ENCODE data around the gene GJA9.

The GJA9 gene

DNA sequence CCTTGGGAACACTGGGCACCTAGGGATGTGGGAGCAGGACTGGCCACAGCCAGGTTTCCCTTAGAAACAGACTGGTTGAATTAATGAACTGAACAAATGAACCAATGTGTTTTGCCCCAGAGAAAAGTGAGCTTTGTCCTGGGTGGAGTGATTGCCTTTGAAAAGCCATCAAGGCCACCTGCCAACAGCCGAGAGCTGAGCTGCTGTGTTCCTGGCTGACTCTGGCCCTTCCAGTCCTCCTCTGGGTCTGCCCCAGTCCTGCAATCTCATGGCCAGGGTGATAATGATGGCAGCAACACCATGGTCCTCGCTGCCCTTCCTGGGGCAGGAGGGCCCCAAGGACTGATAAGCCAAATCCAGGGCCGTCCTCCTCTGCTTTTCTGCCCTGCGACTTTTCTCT lies 18.2 kb upstream of the GJA9 start:
- H3K9me3 ChIP-seq (ENCODE audit: control insufficient read depth, insufficient read depth, low read length), result no peaks in the 10 kb centered on the region
- no peaks in the 10 kb centered on the region for H3K79me2 ChIP-seq (ENCODE audit: control insufficient read depth, low read length)
- H3K4me3 ChIP-seq (ENCODE audit: low read length), result no peak overlapping the region
- no peaks in the 10 kb centered on the region for H3K9me2 ChIP-seq (replicated peaks; ENCODE audit: control insufficient read depth, low read length)
- H3F3A ChIP-seq (ENCODE audit: control insufficient read depth, insufficient read depth), result no peaks in the 10 kb centered on the region
- no peak overlapping the region for H3K27ac ChIP-seq (ENCODE audit: low read depth, low read length)
- no peaks in the 10 kb centered on the region for H4K20me1 ChIP-seq (ENCODE audit: control insufficient read depth, insufficient read depth, low read depth, low read length)
- no peaks in the 10 kb centered on the region for H3K4me1 ChIP-seq (ENCODE audit: control insufficient read depth, low read length)
- H3K4me2 ChIP-seq (ENCODE audit: low read length), result no peak overlapping the region
- H3K36me3 ChIP-seq (ENCODE audit: control insufficient read depth, low read length), result no peaks in the 10 kb centered on the region
- no peaks in the 10 kb centered on the region; the same call in 1 of the 2 replicates for H3K27me3 ChIP-seq (ENCODE audit: control insufficient read depth, low read length)
- TF ChIP-seq, protein P1, sequence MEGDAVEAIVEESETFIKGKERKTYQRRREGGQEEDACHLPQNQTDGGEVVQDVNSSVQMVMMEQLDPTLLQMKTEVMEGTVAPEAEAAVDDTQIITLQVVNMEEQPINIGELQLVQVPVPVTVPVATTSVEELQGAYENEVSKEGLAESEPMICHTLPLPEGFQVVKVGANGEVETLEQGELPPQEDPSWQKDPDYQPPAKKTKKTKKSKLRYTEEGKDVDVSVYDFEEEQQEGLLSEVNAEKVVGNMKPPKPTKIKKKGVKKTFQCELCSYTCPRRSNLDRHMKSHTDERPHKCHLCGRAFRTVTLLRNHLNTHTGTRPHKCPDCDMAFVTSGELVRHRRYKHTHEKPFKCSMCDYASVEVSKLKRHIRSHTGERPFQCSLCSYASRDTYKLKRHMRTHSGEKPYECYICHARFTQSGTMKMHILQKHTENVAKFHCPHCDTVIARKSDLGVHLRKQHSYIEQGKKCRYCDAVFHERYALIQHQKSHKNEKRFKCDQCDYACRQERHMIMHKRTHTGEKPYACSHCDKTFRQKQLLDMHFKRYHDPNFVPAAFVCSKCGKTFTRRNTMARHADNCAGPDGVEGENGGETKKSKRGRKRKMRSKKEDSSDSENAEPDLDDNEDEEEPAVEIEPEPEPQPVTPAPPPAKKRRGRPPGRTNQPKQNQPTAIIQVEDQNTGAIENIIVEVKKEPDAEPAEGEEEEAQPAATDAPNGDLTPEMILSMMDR (IDR thresholded peaks at IDR 0.05; ENCODE audit: low read depth, low read length, poor library complexity, severe bottlenecking), result no peak
- no peak for TF ChIP-seq EZH2phosphoT487 (IDR thresholded peaks at IDR 0.05; ENCODE audit: borderline replicate concordance, low read length)

DNA sequence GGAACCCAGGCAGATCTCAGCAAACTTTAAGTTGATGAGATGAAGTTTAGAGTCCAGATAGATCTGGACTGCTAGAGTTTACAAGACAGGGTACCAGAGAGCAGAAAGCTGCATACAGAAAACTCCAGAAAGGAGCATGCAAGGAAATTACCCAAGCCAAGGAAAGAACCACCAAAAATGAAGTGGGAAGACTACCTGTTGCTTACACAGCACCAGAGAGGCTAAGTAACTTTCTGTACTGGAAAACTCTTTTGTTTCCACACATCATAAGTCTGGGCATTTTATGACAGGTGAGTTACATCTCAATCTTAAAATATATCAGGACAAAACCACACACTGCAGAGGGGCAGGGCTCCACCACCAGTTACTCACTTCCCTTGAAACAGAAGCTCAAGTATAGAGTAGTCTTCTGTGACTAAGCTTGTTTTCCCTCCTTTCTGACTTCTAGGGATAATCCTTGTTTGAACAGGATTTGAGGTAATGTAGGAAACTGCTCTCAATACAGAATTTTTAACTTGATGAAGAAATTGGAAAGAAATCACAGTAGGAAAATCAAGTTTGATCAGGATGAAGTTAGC lies 17.4 kb upstream of the GJA9 start:
- no peaks in the 10 kb centered on the region for H3K9me2 ChIP-seq (replicated peaks; ENCODE audit: control insufficient read depth, low read length)
- H3K9me3 ChIP-seq (ENCODE audit: control insufficient read depth, insufficient read depth, low read length), result no peaks in the 10 kb centered on the region
- no peaks in the 10 kb centered on the region for H3F3A ChIP-seq (ENCODE audit: control insufficient read depth, insufficient read depth)
- H3K27me3 ChIP-seq (ENCODE audit: control insufficient read depth, low read length), result no peaks in the 10 kb centered on the region; the same call in 1 of the 2 replicates
- no peaks in the 10 kb centered on the region for H4K20me1 ChIP-seq (ENCODE audit: control insufficient read depth, insufficient read depth, low read depth, low read length)
- H3K36me3 ChIP-seq (ENCODE audit: control insufficient read depth, low read length), result no peaks in the 10 kb centered on the region
- H3K4me2 ChIP-seq (ENCODE audit: low read length), result no peak overlapping the region
- no peak overlapping the region for H3K27ac ChIP-seq (ENCODE audit: low read depth, low read length)
- no peak overlapping the region for H3K4me3 ChIP-seq (ENCODE audit: low read length)
- no peaks in the 10 kb centered on the region for H3K79me2 ChIP-seq (ENCODE audit: control insufficient read depth, low read length)
- TF ChIP-seq, protein P1 (IDR thresholded peaks at IDR 0.05; ENCODE audit: low read depth, low read length, poor library complexity, severe bottlenecking), result no peak
- no peak for TF ChIP-seq EZH2phosphoT487 (IDR thresholded peaks at IDR 0.05; ENCODE audit: borderline replicate concordance, low read length)
- no peaks in the 10 kb centered on the region for H3K4me1 ChIP-seq (ENCODE audit: control insufficient read depth, low read length)

DNA sequence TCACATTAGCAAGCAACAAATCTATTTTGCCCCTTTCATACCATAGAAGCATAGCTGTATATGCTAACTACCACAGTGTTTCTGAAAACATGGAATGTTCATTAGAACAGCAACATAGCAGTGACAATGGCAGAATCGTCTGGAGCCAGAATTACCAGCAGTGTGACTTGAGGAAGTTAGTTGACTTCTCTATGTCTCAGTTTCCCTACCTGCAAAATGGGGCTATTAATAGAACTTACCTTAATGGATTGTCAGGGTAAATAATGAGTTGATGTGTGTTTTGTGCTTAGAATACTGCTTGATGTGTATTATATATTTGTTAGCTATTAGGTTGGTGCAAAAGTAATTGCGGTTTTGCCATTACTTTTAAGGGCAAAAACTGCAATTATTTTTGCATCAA lies 14.8 kb upstream of the GJA9 start:
- Histone ChIP-seq H3K27ac (ENCODE audit: low read depth, low read length) (no peak overlapping the region), H3F3A (ENCODE audit: control insufficient read depth, insufficient read depth) (no peaks in the 10 kb centered on the region), H4K20me1 (ENCODE audit: control insufficient read depth, insufficient read depth, low read depth, low read length) (no peaks in the 10 kb centered on the region), H3K27me3 (ENCODE audit: control insufficient read depth, low read length) (no peaks in the 10 kb centered on the region; the same call in 1 of the 2 replicates), H3K4me1 (ENCODE audit: control insufficient read depth, low read length) (no peaks in the 10 kb centered on the region), H3K79me2 (ENCODE audit: control insufficient read depth, low read length) (no peaks in the 10 kb centered on the region), H3K4me2 (ENCODE audit: low read length) (no peak overlapping the region), H3K4me3 (ENCODE audit: low read length) (no peak overlapping the region), H3K36me3 (ENCODE audit: control insufficient read depth, low read length) (no peaks in the 10 kb centered on the region), H3K9me2 (replicated peaks; ENCODE audit: control insufficient read depth, low read length) (no peaks in the 10 kb centered on the region), H3K9me3 (ENCODE audit: control insufficient read depth, insufficient read depth, low read length) (no peaks in the 10 kb centered on the region)
- TF ChIP-seq, protein P1 (IDR thresholded peaks at IDR 0.05; ENCODE audit: low read depth, low read length, poor library complexity, severe bottlenecking), result no peak
- TF ChIP-seq EZH2phosphoT487 (IDR thresholded peaks at IDR 0.05; ENCODE audit: borderline replicate concordance, low read length), result no peak

Measured in DOHH2 (cell line).